ENCODE results near the gene GABBR2. TPM values are rescaled to one million over a fixed set of nuclear protein-coding genes. Genes with fewer than 3 reads are reported as not detected.

GABBR2 gene
- total RNA-seq, 2 experiments from 2014 or later: not detected

DNA sequence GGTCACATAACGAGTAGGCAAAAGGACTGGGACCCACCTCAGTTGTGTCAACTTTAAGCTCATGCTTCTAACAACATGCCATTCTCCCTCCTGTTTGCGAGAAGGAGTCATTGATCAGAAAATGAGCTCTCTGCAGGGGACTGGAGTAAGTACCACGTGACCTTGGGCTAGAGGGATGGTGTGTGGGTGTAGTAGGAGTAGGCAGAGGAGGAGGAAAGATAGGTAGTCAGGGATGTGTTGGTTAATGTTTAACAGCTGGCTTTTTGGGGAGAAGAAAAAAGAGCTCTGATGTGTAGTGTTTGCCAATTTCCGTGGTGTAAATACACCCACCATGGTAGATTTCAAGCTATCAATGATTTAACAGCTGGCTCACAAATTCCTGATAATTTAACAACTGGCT is 293.0 kb downstream of the GABBR2 start:
- H3K4me3 ChIP-seq (ENCODE audit: low read depth, low read length, poor library complexity, severe bottlenecking): no peak overlapping the region
- intact Hi-C loops (cut with micrococcal nuclease; ENCODE audit: unreplicated experiment): no loop called here
- H3K4me2 ChIP-seq (ENCODE audit: low read length): no peak overlapping the region
- H3K79me2 ChIP-seq (ENCODE audit: insufficient read depth, low read depth, low read length): no peaks in the 10 kb centered on the region
- no peaks in the 10 kb centered on the region for H3K9me3 ChIP-seq (ENCODE audit: low read length)
- BruUV-seq (replicated peaks): no TSS peak
- TF ChIP-seq EZH2phosphoT487 (IDR thresholded peaks at IDR 0.05; ENCODE audit: borderline replicate concordance, low read depth, low read length) (no peak), CTCF (conservative IDR thresholded peaks at IDR 0.05; ENCODE audit: low read length) (no peak)
- H2AFZ ChIP-seq (ENCODE audit: low read length): no peak overlapping the region
- H3K9me2 ChIP-seq (ENCODE audit: insufficient read depth, low read length): no peaks in the 10 kb centered on the region
- no peaks in the 10 kb centered on the region for H3K36me3 ChIP-seq (ENCODE audit: insufficient read depth, low read length)
- no peak for DNase-seq (ENCODE audit: low spot score)
- no peaks in the 10 kb centered on the region for H3K4me1 ChIP-seq (ENCODE audit: insufficient read depth, low read length, poor library complexity, severe bottlenecking)
- ChIA-PET CTCF (ENCODE audit: unreplicated experiment) (no interaction called here), POLR2A (interaction anchor here (0.9 kb wide), 1 partner anchor 36 kb away, joined by 6 read pairs; no protein-coding TSS in a partner anchor)
- H3K27ac ChIP-seq (ENCODE audit: low read depth, low read length, poor library complexity, severe bottlenecking): no peak overlapping the region
- H4K20me1 ChIP-seq (ENCODE audit: insufficient read depth, low read length): no peaks in the 10 kb centered on the region

- H3K9me3 ChIP-seq (ENCODE audit: low read length): no peaks in the 10 kb centered on the region
- POLR2A ChIA-PET: no interaction called here
- BruUV-seq (replicated peaks): no TSS peak
- no peak overlapping the region for H2AFZ ChIP-seq (ENCODE audit: low read length)
- intact Hi-C loops (cut with micrococcal nuclease; ENCODE audit: unreplicated experiment): no loop called here
- H3K36me3 ChIP-seq (ENCODE audit: insufficient read depth, low read length): no peaks in the 10 kb centered on the region
- H3K9me2 ChIP-seq (ENCODE audit: insufficient read depth, low read length): no peaks in the 10 kb centered on the region
- H3K4me2 ChIP-seq (ENCODE audit: low read length): no peak overlapping the region
- no peak overlapping the region for H3K4me3 ChIP-seq (ENCODE audit: low read depth, low read length, poor library complexity, severe bottlenecking)
- no peak for DNase-seq (ENCODE audit: low spot score)
- TF ChIP-seq EZH2phosphoT487 (IDR thresholded peaks at IDR 0.05; ENCODE audit: borderline replicate concordance, low read depth, low read length): no peak
- no peak for TF ChIP-seq CTCF (conservative IDR thresholded peaks at IDR 0.05; ENCODE audit: low read length)
- no peak overlapping the region for H3K27ac ChIP-seq (ENCODE audit: low read depth, low read length, poor library complexity, severe bottlenecking)
- no peaks in the 10 kb centered on the region for H3K79me2 ChIP-seq (ENCODE audit: insufficient read depth, low read depth, low read length)
- no peaks in the 10 kb centered on the region for H4K20me1 ChIP-seq (ENCODE audit: insufficient read depth, low read length)
- no peaks in the 10 kb centered on the region for H3K4me1 ChIP-seq (ENCODE audit: insufficient read depth, low read length, poor library complexity, severe bottlenecking)
- CTCF ChIA-PET (ENCODE audit: unreplicated experiment): no interaction called here
Observed at GRCh38 chr9:98413084-98413483, 295.7 kb downstream of the GABBR2 start.

DNA sequence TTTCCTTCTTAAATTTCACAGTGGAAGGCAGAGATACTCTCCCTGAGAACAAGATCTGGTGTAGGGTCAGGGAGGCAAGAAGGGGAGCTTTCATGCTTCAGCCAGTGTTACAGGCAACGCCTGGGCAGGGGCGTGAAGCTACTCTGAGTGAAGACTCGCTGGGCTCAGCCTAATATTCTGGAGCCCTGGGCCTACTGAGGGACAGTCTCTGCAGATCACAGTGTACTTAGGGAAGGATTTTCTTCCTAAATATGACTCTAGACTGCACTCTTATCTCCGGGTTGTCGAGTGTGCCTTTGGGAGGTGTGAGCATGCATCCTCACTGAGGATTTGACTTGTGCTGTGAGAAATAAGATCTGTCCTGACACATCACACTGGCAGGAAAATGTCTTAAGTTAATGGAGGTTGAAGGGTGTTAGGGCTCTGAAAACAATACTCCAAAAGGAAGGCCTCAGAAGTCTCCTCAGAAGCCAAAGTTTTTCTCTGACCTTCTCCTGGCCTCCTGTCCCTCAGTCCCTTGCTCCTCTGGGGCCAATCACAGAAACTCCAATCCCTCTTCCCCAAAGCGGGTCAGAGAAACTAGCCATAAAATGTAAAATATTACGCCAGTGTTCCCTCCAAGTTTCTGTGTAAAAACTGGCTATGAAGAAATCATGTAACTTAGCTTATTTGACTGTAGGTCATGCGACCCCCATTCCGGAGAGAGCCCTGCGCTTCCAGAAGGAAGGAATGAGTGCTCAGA is 296.5 kb downstream of the GABBR2 start:
- ChIA-PET POLR2A (no interaction called here), CTCF (ENCODE audit: unreplicated experiment) (no interaction called here)
- Histone ChIP-seq H3K27ac (ENCODE audit: low read depth, low read length, poor library complexity, severe bottlenecking) (no peak overlapping the region), H3K9me3 (ENCODE audit: low read length) (no peaks in the 10 kb centered on the region), H4K20me1 (ENCODE audit: insufficient read depth, low read length) (no peaks in the 10 kb centered on the region), H3K4me1 (ENCODE audit: insufficient read depth, low read length, poor library complexity, severe bottlenecking) (no peaks in the 10 kb centered on the region), H3K36me3 (ENCODE audit: insufficient read depth, low read length) (no peaks in the 10 kb centered on the region), H2AFZ (ENCODE audit: low read length) (no peak overlapping the region), H3K4me2 (ENCODE audit: low read length) (no peak overlapping the region), H3K79me2 (ENCODE audit: insufficient read depth, low read depth, low read length) (no peaks in the 10 kb centered on the region), H3K4me3 (ENCODE audit: low read depth, low read length, poor library complexity, severe bottlenecking) (no peak overlapping the region), H3K9me2 (ENCODE audit: insufficient read depth, low read length) (no peaks in the 10 kb centered on the region)
- no TSS peak for BruUV-seq (replicated peaks)
- DNase-seq (ENCODE audit: low spot score): no peak
- intact Hi-C loops (cut with micrococcal nuclease; ENCODE audit: unreplicated experiment): no loop called here
- TF ChIP-seq CTCF (conservative IDR thresholded peaks at IDR 0.05; ENCODE audit: low read length): no peak
- no peak for TF ChIP-seq EZH2phosphoT487 (IDR thresholded peaks at IDR 0.05; ENCODE audit: borderline replicate concordance, low read depth, low read length)
